NB4 (cell line): ENCODE results near the gene MALAT1.

Experiments
- DNase-seq: peaks from one replicate; pipeline ENCODE4 v3.0.0; 2010; ENCODE audit warnings: low read depth
- H3K4me3 ChIP-seq: one replicate; pipeline ENCODE4 v1.5.1; 2011; ENCODE audit warnings: mild to moderate bottlenecking, low read depth, low read length, moderate library complexity
- CTCF ChIP-seq: IDR thresholded peaks from one replicate; pipeline ENCODE4 v1.5.1; 2012; ENCODE audit warnings: low read depth, low read length
- MAX ChIP-seq: IDR thresholded peaks from 2 replicates; pipeline ENCODE4 v1.6.1; 2011; ENCODE audit warnings: low read depth, low read length
- MYC ChIP-seq: IDR thresholded peaks from 2 replicates; pipeline ENCODE4 v1.6.1; 2011; ENCODE audit warnings: low read depth, low read length
- POLR2A ChIP-seq: IDR thresholded peaks from 2 replicates; pipeline ENCODE4 v1.6.1; 2011; ENCODE audit warnings: mild to moderate bottlenecking; ENCODE audit not compliant: insufficient read length; ENCODE audit errors: extremely low read depth

The MALAT1 gene

GRCh38 chr11:65473278-65473860, 25.5 kb upstream of the MALAT1 start:
- DNase-seq = no peak
- TF ChIP-seq MYC = no peak
- TF ChIP-seq CTCF = no peak
- no peak for TF ChIP-seq MAX
- no peak for TF ChIP-seq POLR2A
- H3K4me3 ChIP-seq = no peak overlapping the region

- no peak for TF ChIP-seq MYC
- no peak for TF ChIP-seq MAX
- TF ChIP-seq POLR2A = no peak
- no peak for TF ChIP-seq CTCF
- no peak overlapping the region for H3K4me3 ChIP-seq
- DNase-seq = no peak
These were observed 24.0 kb upstream of the MALAT1 start for GRCh38 chr11:65474864-65475263.

GRCh38 chr11:65476632-65477148, 22.2 kb upstream of the MALAT1 start:
- peak overlapping the region; percentile 89 for H3K4me3 ChIP-seq
- no peak for TF ChIP-seq CTCF
- no peak for TF ChIP-seq MAX
- TF ChIP-seq POLR2A = no peak
- no peak for TF ChIP-seq MYC
- DNase-seq = no peak

GRCh38 chr11:65477149-65477965, 21.5 kb upstream of the MALAT1 start:
- peak; percentile 82 for TF ChIP-seq POLR2A
- TF ChIP-seq MAX = peak; percentile 96
- TF ChIP-seq MYC = peak; percentile 74; the same call in 1 of the 2 replicates
- no peak for TF ChIP-seq CTCF
- peak; percentile 99 for DNase-seq
- H3K4me3 ChIP-seq = peak overlapping the region; percentile 89

GRCh38 chr11:65478388-65479183, 20.3 kb upstream of the MALAT1 start:
- H3K4me3 ChIP-seq = no peak overlapping the region
- DNase-seq = no peak
- TF ChIP-seq MYC (no peak), POLR2A (no peak), MAX (no peak), CTCF (no peak)
